WTC11 (cell line): ENCODE data around the gene IL20RA.

ENCODE experiments used
- NFE2L1 ChIP-seq: sonication (generic); formaldehyde crosslinking; IDR thresholded peaks from 2 replicates; pipeline ENCODE4 v1.8.1; 2023; ENCODE audit warnings: missing genetic modification reagents
- NR2C2 ChIP-seq: sonication (generic); formaldehyde crosslinking; IDR thresholded peaks from 2 replicates; pipeline ENCODE4 v1.8.0; 2022; ENCODE audit warnings: mild to moderate bottlenecking, missing genetic modification reagents
- SOX15 ChIP-seq: fragments of 250-450 bp; sonication (Bioruptor Pico); IDR thresholded peaks from 2 replicates; pipeline ENCODE4 v1.9.0; 2021; ENCODE audit warnings: mild to moderate bottlenecking

GRCh38 chr6:136971609-136972008 lies 73.2 kb downstream of the IL20RA start:
- TF ChIP-seq NFE2L1 (no peak), SOX15 (no peak), NR2C2 (CRISPR knock-in tag) (no peak)
